Hematopoietic multipotent progenitor cell treated with erythropoietin and hydrocortisone succinate and interleukin-3 and kit ligand, for 8 days (in vitro differentiated cells): ENCODE measurements around the gene KLK8.

Experiments used
- DNase-seq: peaks from one replicate; pipeline ENCODE4 v3.0.0-alpha.2; 2015

Gene KLK8, protein sequence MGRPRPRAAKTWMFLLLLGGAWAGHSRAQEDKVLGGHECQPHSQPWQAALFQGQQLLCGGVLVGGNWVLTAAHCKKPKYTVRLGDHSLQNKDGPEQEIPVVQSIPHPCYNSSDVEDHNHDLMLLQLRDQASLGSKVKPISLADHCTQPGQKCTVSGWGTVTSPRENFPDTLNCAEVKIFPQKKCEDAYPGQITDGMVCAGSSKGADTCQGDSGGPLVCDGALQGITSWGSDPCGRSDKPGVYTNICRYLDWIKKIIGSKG

DNA sequence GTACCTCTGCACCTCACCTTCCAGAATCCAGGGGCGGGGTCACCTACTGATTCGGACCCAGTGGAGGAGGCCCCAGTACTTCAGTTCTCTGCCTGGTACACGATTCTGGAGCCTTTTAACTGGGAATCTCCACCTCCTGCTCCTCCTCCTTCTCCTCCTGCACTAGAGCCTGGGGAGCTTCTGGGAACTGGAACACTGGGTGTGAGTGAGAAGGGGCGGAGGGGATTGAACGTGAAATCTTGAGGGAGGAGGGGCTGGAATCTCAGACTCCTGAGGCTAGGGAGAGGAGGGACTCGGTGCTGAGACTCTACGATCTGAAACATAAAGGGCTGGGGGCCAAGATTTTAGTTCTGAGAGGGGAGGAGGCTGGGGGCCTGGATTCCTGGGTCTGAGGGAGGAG is at the start of gene KLK8:
Gene KLK8, minus strand, starts transcription at position 90 of the 400 bp plus-strand sequence. CDS start 437 bp downstream, outside the sequence.
- DNase-seq = no peak

DNA sequence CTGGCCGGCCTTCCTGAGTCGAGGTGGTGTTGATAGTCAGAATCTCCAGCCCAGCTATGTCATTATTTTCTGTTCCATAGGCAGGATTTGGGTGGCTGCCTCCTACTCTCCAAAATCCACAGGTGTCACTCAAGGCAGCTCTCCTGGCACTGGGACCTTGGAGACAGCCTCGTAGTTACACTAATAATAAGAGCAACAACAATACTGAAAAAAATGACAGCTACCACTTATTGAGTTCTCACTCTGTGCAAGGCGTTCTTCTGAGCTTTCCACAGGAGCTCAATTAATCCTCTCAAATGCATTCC is 45.6 kb upstream of the KLK8 start:
- DNase-seq = no peak

- DNase-seq = no peak
Measured at GRCh38 chr19:51044327-51044726, 42.9 kb upstream of the KLK8 start.

DNA sequence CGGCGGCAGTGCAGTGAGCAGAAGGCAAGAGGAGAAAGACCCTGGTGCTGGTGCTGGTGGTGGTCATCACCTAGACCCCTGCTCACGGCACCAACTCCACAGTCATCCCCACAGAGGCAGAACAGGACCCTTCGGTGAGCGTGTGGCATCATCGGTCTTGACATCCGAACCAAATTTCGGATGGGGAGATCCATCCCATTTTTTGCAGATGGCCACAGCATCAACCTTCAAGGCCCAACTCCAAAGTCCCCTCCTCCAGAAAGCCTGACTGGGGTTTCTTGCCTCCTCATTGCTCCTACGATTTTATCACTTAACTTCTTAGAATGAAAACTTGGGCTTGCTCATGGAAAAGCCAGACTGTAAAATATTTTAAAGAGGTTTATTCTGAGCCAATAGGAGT is 42.1 kb upstream of the KLK8 start:
- no peak for DNase-seq

- no peak for DNase-seq
Measured at GRCh38 chr19:51040151-51040550, 38.7 kb upstream of the KLK8 start.

- DNase-seq = no peak
Measured at GRCh38 chr19:51036519-51036918, 35.1 kb upstream of the KLK8 start.

- no peak for DNase-seq
Measured at GRCh38 chr19:51034704-51035103, 33.3 kb upstream of the KLK8 start, which contains the start of gene KLK12. Gene KLK12 (minus strand): TSS chr19:51035002. CDS start chr19:51034621, 381 bp downstream.

GRCh38 chr19:51031880-51032225 is 30.4 kb upstream of the KLK8 start:
- no peak for DNase-seq

GRCh38 chr19:51031220-51031879 is 29.9 kb upstream of the KLK8 start:
- no peak for DNase-seq

GRCh38 chr19:51030631-51031030 is 29.2 kb upstream of the KLK8 start:
- DNase-seq = no peak

DNA sequence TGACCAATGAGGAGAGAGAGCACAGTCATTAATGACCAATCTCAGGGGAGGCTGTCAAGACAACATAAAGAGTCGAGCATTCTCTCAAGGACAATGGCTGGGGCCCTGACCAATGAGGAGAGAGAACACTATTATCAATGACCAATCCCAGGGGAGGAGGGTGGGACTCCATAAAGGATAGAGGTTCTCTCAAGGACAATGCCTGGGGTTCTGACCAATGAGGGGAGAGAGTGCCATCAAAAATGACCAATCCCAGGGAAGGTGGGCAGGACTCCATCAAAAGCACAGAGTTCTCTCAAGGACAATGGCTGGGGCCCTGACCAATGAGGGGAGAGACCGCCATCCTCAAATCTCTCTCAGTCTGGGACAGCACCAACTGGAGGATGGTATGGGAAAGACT is 28.3 kb upstream of the KLK8 start:
- peak; percentile 4 for DNase-seq

GRCh38 chr19:51027873-51028272 is 26.5 kb upstream of the KLK8 start:
- no peak for DNase-seq

- DNase-seq = no peak
Measured at GRCh38 chr19:51027126-51027806, 25.9 kb upstream of the KLK8 start.

DNA sequence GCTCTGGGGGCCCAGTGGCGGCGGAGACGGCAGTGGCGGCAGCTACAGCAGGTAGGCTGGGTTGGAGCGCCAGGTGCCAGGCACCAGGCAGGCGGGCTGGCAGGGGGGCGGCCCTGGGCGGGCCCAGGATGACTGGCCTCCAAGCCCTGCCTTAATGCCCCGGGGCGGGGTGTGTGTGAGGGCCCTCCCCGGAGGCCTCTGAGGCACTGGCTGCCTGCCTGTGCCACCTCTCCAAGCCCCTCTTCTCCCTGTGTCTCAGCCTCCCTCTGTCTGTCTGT is 25.1 kb upstream of the KLK8 start, which contains the start of gene KLK11:
Gene KLK11, minus strand, starts transcription at position 63 of the 278 bp plus-strand sequence. CDS start 985 bp downstream, outside the sequence.
- DNase-seq = no peak

DNA sequence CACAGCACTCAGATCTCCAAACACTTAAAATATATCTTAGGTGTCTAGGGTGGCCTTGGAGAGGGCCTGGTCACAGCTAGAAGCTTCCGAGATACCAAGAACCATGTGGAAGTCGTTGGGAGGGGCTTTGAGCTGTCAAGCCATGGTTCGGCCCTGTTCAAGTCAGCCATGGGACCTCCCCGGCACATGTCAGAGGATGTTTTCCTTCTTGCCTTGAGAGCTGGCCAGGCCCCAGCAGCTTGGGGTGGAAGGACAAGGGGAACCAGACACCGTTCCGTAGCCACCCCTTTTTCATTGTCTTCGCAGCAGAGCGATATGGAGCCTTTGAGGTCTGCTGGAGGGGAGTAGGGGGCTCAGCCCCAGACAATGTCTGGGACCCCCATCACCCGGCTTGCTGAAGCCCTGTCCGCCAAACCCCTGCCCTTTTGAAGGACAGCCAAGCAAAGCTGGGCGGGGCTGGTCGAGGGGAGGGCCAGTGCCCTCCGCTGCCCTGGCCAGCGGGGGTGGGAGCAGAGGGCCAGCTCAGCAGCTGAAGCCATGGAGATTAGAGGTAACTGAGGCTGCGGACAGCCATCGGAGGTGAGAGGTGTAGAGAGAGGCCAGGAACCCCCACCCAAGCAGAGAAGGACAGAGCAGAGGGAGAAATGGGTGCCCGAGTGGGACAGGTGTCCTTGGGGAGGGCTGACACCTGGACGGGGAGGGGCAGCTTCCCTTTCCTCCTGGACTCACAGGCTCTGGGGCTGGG is 24.6 kb upstream of the KLK8 start:
- DNase-seq = no peak

GRCh38 chr19:51025401-51025800 is 24.0 kb upstream of the KLK8 start:
- no peak for DNase-seq

DNA sequence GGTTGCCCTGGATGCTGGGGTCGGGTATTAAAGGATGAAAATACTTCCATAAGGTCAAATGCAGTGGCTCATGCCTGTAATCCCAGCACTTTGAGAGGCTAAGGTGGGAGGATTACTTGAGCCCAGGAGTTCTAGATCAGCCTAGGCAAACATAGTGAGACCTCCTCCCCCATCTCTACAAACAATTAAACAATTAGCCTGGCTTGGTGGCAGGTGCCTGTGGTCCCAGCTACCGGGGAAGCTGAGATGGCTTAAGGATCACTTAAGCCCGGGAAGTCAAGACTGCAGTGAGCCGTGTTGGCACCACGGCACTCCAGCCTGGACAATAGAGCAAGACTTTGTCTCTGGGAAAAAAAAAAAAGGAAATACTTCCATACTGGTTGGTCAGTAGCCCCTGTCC is 23.5 kb upstream of the KLK8 start:
- DNase-seq = no peak

- no peak for DNase-seq
Measured at GRCh38 chr19:51023946-51024345, 22.5 kb upstream of the KLK8 start.

GRCh38 chr19:51022526-51022925 is 21.1 kb upstream of the KLK8 start:
- no peak for DNase-seq

DNA sequence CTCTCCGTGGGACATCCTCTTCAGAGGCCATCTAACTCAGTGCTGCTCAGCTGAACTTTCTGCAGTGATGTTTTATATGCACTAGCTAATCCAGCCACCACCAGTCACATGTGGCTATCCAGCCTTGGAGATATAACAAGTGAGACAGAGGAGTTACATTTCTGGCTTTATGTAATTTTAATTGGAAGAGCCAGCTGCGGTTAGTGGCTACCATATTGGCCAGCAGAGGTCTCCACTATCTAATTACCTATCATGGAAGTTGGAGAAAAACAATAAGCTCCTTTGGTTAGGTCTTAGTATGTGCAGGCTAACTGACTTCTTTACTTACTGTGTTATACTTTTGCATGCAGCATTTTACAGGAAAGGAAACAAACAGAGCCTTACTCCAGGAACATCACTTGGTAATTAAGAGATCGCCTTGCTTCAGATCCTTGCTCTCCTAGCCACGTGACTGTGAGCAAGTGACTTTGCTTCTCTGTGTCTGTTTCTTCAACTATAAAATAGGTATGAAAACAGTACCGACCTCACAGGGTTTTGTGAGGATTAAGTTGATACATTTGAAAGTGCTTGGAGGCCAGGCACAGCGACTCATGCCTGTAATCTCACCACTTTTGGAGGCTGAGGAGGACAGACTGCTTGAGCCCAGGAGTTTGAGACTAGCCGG is 19.7 kb upstream of the KLK8 start:
- peak; percentile 64 for DNase-seq

GRCh38 chr19:51019544-51019925 is 18.1 kb upstream of the KLK8 start, which contains the start of gene KLK10:
Gene KLK10 (minus strand): TSS chr19:51019709. CDS start chr19:51019130, 579 bp downstream.
- DNase-seq = no peak

DNA sequence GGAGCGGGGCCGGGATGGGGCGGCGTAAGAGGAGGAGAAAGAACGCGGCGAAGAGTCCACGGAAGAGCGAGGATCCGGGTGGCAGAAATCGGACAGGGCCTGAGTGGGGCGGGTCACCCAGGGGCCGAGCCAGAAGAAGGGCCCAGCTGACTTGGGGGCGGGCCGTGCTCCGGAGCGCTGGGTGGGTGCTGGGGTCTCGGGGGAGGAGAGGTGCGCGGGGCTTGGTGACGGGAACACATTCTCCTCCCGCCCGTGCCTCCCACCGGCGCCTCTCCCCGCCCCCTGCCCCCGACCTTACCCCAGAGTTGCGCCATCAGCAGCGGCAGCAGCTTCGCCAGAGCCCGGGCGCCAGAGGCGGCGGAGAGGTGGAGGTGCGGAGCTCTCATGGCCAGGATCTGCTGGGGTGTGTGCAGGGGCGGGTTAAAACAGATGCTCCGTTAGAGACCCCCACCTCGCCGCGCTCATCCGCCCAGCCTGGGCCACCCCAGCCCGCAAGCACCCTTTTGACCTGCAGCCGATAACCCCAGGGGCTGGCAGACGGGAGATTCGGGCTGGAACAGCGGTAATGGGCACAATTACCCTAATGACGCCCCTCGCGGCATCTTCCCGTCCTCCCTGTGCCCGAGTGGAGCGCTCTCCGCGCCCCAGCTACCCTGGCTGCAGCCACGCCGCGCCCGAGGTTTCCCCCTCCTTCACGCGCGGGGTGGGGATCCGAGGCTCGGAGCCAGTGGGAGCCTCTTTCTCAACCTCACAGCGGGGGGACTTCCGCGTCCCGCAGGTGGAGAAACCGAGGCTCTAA is 17.5 kb upstream of the KLK8 start:
- no peak for DNase-seq
